Endothelial cell of umbilical vein (primary cell): Measurements from ENCODE around the gene CTNND2. TPM values are rescaled to one million over a fixed set of nuclear protein-coding genes. Genes with fewer than 3 reads are reported as not detected.

Experiments used
- BruUV-seq: library from RNA; stranded (reverse); fragments of 400-500 nt; replicated peaks from 2 replicates; lab custom pipeline; 2021; lab: Mats Ljungman, UMichigan
- CTCF ChIA-PET: fragments of 300-600, 350-600 bp; sonication (Branson Sonifier 250); formaldehyde crosslinking; loops from one replicate; lab custom pipeline; 2021; ENCODE audit warnings: antibody characterized with exemption, inconsistent platforms; lab: Charles Lee
- POLR2A ChIA-PET: fragments of 300-600, 350-600 bp; sonication (Branson Sonifier 250); formaldehyde crosslinking; loops from one replicate; lab custom pipeline; 2021; ENCODE audit warnings: antibody characterized with exemption, inconsistent platforms; lab: Charles Lee
- DNase-seq: peaks from one replicate; pipeline ENCODE4 v3.0.0-alpha.2; 2011; ENCODE audit warnings: low read depth, low spot score
- FAIRE-seq: peaks from 2 replicates; lab custom pipeline; 2011; peaks lifted over from hg19 to GRCh38; lab: Jason Lieb, UNC
- H2AFZ ChIP-seq: 2 replicates; pipeline ENCODE4 v1.6.0; 2012; ENCODE audit warnings: low read depth, low read length, control low read depth, inconsistent platforms
- H3K27ac ChIP-seq: 2 replicates; pipeline ENCODE4 v1.5.1; 2011; ENCODE audit warnings: low read depth, mild to moderate bottlenecking, control low read depth, low read length, moderate library complexity; ENCODE audit not compliant: insufficient read depth
- H3K27me3 ChIP-seq, 2 experiments: 2 replicates each; pipeline versions ENCODE4 v1.6.0 to v1.6.1; 2011; ENCODE audit warnings: low read length in 2 of 2, mixed read lengths in 1 of 2; ENCODE audit not compliant: control insufficient read depth in 2 of 2, insufficient read depth in 2 of 2
- H3K36me3 ChIP-seq, 2 experiments: 2 replicates in 1 of 2; 3 replicates in 1 of 2; pipeline ENCODE4 v1.5.1; 2011; ENCODE audit warnings: low read length in 2 of 2, mild to moderate bottlenecking in 1 of 2, moderate library complexity in 1 of 2; ENCODE audit not compliant: control insufficient read depth in 2 of 2, insufficient read depth in 2 of 2; ENCODE audit errors: extremely low read depth in 1 of 2
- H3K4me1 ChIP-seq: 3 replicates; pipeline ENCODE4 v1.5.1; 2011; ENCODE audit warnings: mild to moderate bottlenecking, low read length; ENCODE audit not compliant: control insufficient read depth, insufficient read depth; ENCODE audit errors: extremely low read depth
- H3K4me2 ChIP-seq: 2 replicates; pipeline ENCODE4 v1.6.1; 2011; ENCODE audit warnings: low read length, control low read depth, mixed read lengths; ENCODE audit not compliant: insufficient read depth
- H3K4me3 ChIP-seq, 3 experiments: fragments of 200-600 bp in 1 of 3; sonication (generic), shearing (Covaris generic) in 1 of 3; replicated peaks in 1 of 3; 2 replicates each; pipeline ENCODE4 v1.5.1; 2011 to 2016; ENCODE audit warnings: control low read depth in 3 of 3, low read length in 3 of 3, mild to moderate bottlenecking in 2 of 3, inconsistent platforms in 1 of 3, low read depth in 1 of 3, moderate library complexity in 1 of 3; ENCODE audit not compliant: insufficient read depth in 1 of 3
- H3K79me2 ChIP-seq: 2 replicates; pipeline ENCODE4 v1.6.0; 2012; ENCODE audit warnings: low read length, inconsistent platforms; ENCODE audit not compliant: control insufficient read depth, insufficient read depth
- H3K9ac ChIP-seq: replicated peaks from 2 replicates; pipeline ENCODE3; 2011; ENCODE audit warnings: low read length, control low read depth; ENCODE audit not compliant: insufficient read depth; ENCODE audit errors: extremely low read depth
- H3K9me1 ChIP-seq: replicated peaks from 3 replicates; pipeline ENCODE4 v1.6.0; 2011; ENCODE audit warnings: mild to moderate bottlenecking, low read length; ENCODE audit not compliant: control insufficient read depth, insufficient read depth; ENCODE audit errors: extremely low read depth
- H3K9me3 ChIP-seq: replicated peaks from 2 replicates; pipeline ENCODE4 v1.5.1; 2012; ENCODE audit warnings: low read length, inconsistent platforms; ENCODE audit not compliant: control insufficient read depth, insufficient read depth
- H4K20me1 ChIP-seq: replicated peaks from 2 replicates; pipeline ENCODE3; 2011; ENCODE audit warnings: mild to moderate bottlenecking, low read length; ENCODE audit not compliant: control insufficient read depth, insufficient read depth; ENCODE audit errors: extremely low read depth
- CTCF ChIP-seq, 2 donors: IDR thresholded peaks; 1 replicate in 1 of 2; 2 replicates in 1 of 2; pipeline ENCODE4 v1.5.1; 2011; ENCODE audit warnings: low read length in 2 of 2, mild to moderate bottlenecking in 2 of 2, moderate library complexity in 2 of 2, control low read depth in 1 of 2, inconsistent platforms in 1 of 2, low read depth in 1 of 2; ENCODE audit not compliant: insufficient read depth in 1 of 2; ENCODE audit errors: extremely low read depth in 1 of 2
- EZH2 ChIP-seq: IDR thresholded peaks from 2 replicates; pipeline ENCODE4 v1.6.1; 2012; ENCODE audit warnings: borderline replicate concordance, low read depth, mild to moderate bottlenecking, moderate library complexity, low read length, inconsistent platforms; ENCODE audit not compliant: severe bottlenecking
- FOS ChIP-seq: IDR thresholded peaks from 2 replicates; pipeline ENCODE4 v1.6.1; 2011; ENCODE audit warnings: mild to moderate bottlenecking, low read length, moderate library complexity, borderline replicate concordance; ENCODE audit not compliant: insufficient read depth
- GATA2 ChIP-seq: IDR thresholded peaks from 2 replicates; pipeline ENCODE4 v1.7.0; 2011; ENCODE audit warnings: low read depth, mild to moderate bottlenecking, moderate library complexity, mixed read lengths, low read length; ENCODE audit not compliant: insufficient read length, insufficient read depth
- JUN ChIP-seq: IDR thresholded peaks from 2 replicates; pipeline ENCODE4 v1.6.1; 2011; ENCODE audit warnings: borderline replicate concordance, low read depth; ENCODE audit not compliant: insufficient read length, insufficient read depth
- MAX ChIP-seq: IDR thresholded peaks from 2 replicates; pipeline ENCODE4 v1.6.1; 2011; ENCODE audit not compliant: insufficient read depth, insufficient read length
- MYC ChIP-seq: IDR thresholded peaks from one replicate; pipeline ENCODE4 v1.6.1; 2011; ENCODE audit warnings: mild to moderate bottlenecking, low read depth, low read length
- POLR2A ChIP-seq: IDR thresholded peaks from 2 replicates; pipeline ENCODE4 v1.6.1; 2012; ENCODE audit warnings: low read depth, mild to moderate bottlenecking, control low read depth, low read length
- POLR2AphosphoS5 ChIP-seq: IDR thresholded peaks from 2 replicates; pipeline ENCODE4 v1.6.1; 2012; ENCODE audit warnings: low read depth, mild to moderate bottlenecking, control low read depth, low read length, moderate library complexity; ENCODE audit not compliant: insufficient read depth
- dilution Hi-C: fragments of 300-500 bp; cut with MboI; formaldehyde crosslinking; loops from one replicate; pipeline ENCODE4 v1.15.0; 2019; ENCODE audit warnings: low sequenced_read_pairs; ENCODE audit not compliant: extremely low pct_ligation_motif_present
- intact Hi-C: fragments of 100-400 bp; cut with micrococcal nuclease; formaldehyde crosslinking; loops from one replicate; pipeline ENCODE4 v1.10.0; 2022
- polyA plus RNA-seq, 4 experiments: library from polyadenylated mRNA; depleted of rRNA in 3 of 4; stranded (reverse) in 3 of 4; unstranded in 1 of 4; fragments of >200 nt; gene quantifications; 2 replicates each; pipeline versions ENCODE4 v1.2.1 to v1.2.3, GENCODE V29; 2011 to 2012; ENCODE audit warnings: missing spikeins in 1 of 4
- total RNA-seq: library from RNA; stranded (reverse); gene quantifications from 2 replicates; pipeline ENCODE4 v1.2.3, GENCODE V29; 2021

The CTNND2 gene
- total and polyA plus RNA-seq, 2 donors (not counting 3 experiments of a cell fraction or from before 2014, with no cell fraction given): not detected

GRCh38 chr5:11040345-11040744 is 863.9 kb downstream of the CTNND2 start:
- TF ChIP-seq JUN (no peak), CTCF (IDR thresholded peaks at IDR 0.05; ENCODE audit: extremely low read depth in 1 of 2, insufficient read depth in 1 of 2, low read depth in 1 of 2, low read length in 2 of 2) (no peak), GATA2 (no peak), MYC (no peak), FOS (no peak)
- CTCF ChIA-PET: no interaction called here
- Histone ChIP-seq H3K9me3 (no peaks in the 10 kb centered on the region), H3K27me3 (no peaks in the 10 kb centered on the region), H3K27ac (no peak overlapping the region), H3K4me3 (no peak overlapping the region), H3K36me3 (no peaks in the 10 kb centered on the region), H3K9me1 (no peaks in the 10 kb centered on the region), H3K4me2 (no peak overlapping the region), H3K9ac (no peak overlapping the region), H3K4me1 (no peaks in the 10 kb centered on the region), H2AFZ (no peak overlapping the region), H4K20me1 (no peaks in the 10 kb centered on the region), H3K79me2 (no peaks in the 10 kb centered on the region)
- FAIRE-seq: no peak
- BruUV-seq: no TSS peak
- DNase-seq: no peak
- POLR2A ChIA-PET: no interaction called here
- intact Hi-C loops (no loop called here), dilution Hi-C loops (no loop called here)

GRCh38 chr5:11038772-11039171 is 865.5 kb downstream of the CTNND2 start:
- dilution Hi-C loops (no loop called here), intact Hi-C loops (no loop called here)
- H3K9me1 ChIP-seq: no peaks in the 10 kb centered on the region
- FAIRE-seq (no peak), DNase-seq (no peak)
- CTCF ChIA-PET: no interaction called here
- no peaks in the 10 kb centered on the region for H3K9me3 ChIP-seq
- no peak overlapping the region for H2AFZ ChIP-seq
- H3K27me3 ChIP-seq: no peaks in the 10 kb centered on the region
- no peak overlapping the region for H3K9ac ChIP-seq
- H3K79me2 ChIP-seq: no peaks in the 10 kb centered on the region
- no peak for TF ChIP-seq FOS
- no peak for TF ChIP-seq POLR2A
- TF ChIP-seq MAX: no peak
- no peak for TF ChIP-seq GATA2
- no peak for TF ChIP-seq POLR2AphosphoS5
- TF ChIP-seq EZH2: no peak
- no peak for TF ChIP-seq MYC
- TF ChIP-seq CTCF (IDR thresholded peaks at IDR 0.05; ENCODE audit: extremely low read depth in 1 of 2, insufficient read depth in 1 of 2, low read depth in 1 of 2, low read length in 2 of 2): no peak
- no peak for TF ChIP-seq JUN
- no peak overlapping the region for H3K4me2 ChIP-seq
- no peak overlapping the region for H3K27ac ChIP-seq
- no TSS peak for BruUV-seq
- H3K4me1 ChIP-seq: no peaks in the 10 kb centered on the region
- POLR2A ChIA-PET: no interaction called here
- no peak overlapping the region for H3K4me3 ChIP-seq
- H4K20me1 ChIP-seq: no peaks in the 10 kb centered on the region
- H3K36me3 ChIP-seq: no peaks in the 10 kb centered on the region
